H1 (cell line): ENCODE measurements around the gene OSCP1.

Experiments used
- CEBPB ChIP-seq: IDR thresholded peaks from 2 replicates; pipeline ENCODE4 v1.6.1; 2012; ENCODE audit warnings: low read depth, low read length
- KDM4A ChIP-seq: IDR thresholded peaks from one replicate; pipeline ENCODE4 v1.7.1; 2012; ENCODE audit warnings: low read depth, mild to moderate bottlenecking, moderate library complexity, low read length, inconsistent platforms; ENCODE audit not compliant: severe bottlenecking

DNA sequence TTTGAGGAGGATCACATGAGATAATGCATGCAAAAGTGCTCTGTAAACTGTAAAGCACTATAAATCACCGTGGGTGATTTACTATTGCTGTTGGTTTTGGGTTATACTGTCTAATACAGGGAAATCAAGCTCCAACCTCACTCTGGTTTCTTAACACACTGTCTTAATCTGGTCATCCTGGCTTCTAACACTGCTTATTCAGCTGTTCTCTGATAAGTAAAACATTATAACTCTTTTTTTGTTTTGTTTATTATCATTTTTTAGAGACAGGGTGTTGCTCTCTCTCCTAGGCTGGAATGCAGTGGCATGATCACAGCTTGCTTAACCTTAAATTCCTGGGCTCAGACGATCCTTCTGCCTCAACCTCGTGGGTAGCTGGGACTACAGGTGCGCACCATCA lies 30.7 kb downstream of the OSCP1 start:
- no peak for TF ChIP-seq CEBPB
- no peak for TF ChIP-seq KDM4A
